Kidney (tissue), 14 donors: ENCODE results near the gene KRTAP12-3. TPM values are rescaled to one million over a fixed set of nuclear protein-coding genes. Genes with fewer than 3 reads are reported as not detected.

Source experiments
- DNase-seq, 5 donors: peaks; one replicate each; pipeline ENCODE4 v3.0.0-alpha.2; 2013 to 2020
- FAIRE-seq: peaks from 2 replicates; lab custom pipeline; 2012; peaks lifted over from hg19 to GRCh38; lab: Jason Lieb, UNC
- H3K27ac ChIP-seq, 2 donors: one replicate each; pipeline ENCODE4 v1.7.0; 2013; ENCODE audit warnings: low read depth in 2 of 2, low read length in 2 of 2, inconsistent platforms in 1 of 2
- H3K27me3 ChIP-seq: one replicate; pipeline ENCODE4 v1.7.1; 2013; ENCODE audit warnings: low read length, inconsistent platforms; ENCODE audit not compliant: control insufficient read depth, insufficient read depth
- H3K36me3 ChIP-seq, 3 donors: one replicate each; pipeline versions ENCODE4 v1.7.0 to v1.7.1; 2013; ENCODE audit warnings: low read length in 3 of 3, control low read depth in 1 of 3, inconsistent platforms in 1 of 3; ENCODE audit not compliant: insufficient read depth in 3 of 3, control insufficient read depth in 2 of 3
- H3K4me1 ChIP-seq, 3 donors: one replicate each; pipeline versions ENCODE4 v1.7.0 to v1.7.1; 2013; ENCODE audit warnings: low read length in 3 of 3, inconsistent platforms in 1 of 3, low read depth in 1 of 3; ENCODE audit not compliant: control insufficient read depth in 2 of 3, insufficient read depth in 2 of 3
- H3K4me3 ChIP-seq, 3 donors: one replicate each; pipeline versions ENCODE4 v1.7.0 to v1.8.1; 2013; ENCODE audit warnings: low read length in 3 of 3, control low read depth in 1 of 3, inconsistent platforms in 1 of 3
- H3K9ac ChIP-seq, 3 donors: one replicate each; pipeline versions ENCODE4 v1.7.0 to v1.7.1; 2013; ENCODE audit warnings: low read length in 3 of 3, control low read depth in 1 of 3, inconsistent platforms in 1 of 3
- H3K9me3 ChIP-seq, 3 donors: one replicate each; pipeline versions ENCODE4 v1.7.0 to v1.7.1; 2013; ENCODE audit warnings: low read length in 3 of 3, control low read depth in 1 of 3, inconsistent platforms in 1 of 3; ENCODE audit not compliant: control insufficient read depth in 2 of 3, insufficient read depth in 1 of 3
- CTCF ChIP-seq: IDR thresholded peaks from 3 replicates; pipeline ENCODE4 v1.5.1; 2012; ENCODE audit warnings: mild to moderate bottlenecking, moderate library complexity, borderline replicate concordance; ENCODE audit not compliant: insufficient read depth; ENCODE audit errors: extremely low read depth
- intact Hi-C: fragments of 100-400 bp; cut with DNase I; formaldehyde crosslinking; loops from one replicate; pipeline ENCODE4 v1.11.1; 2022
- polyA plus RNA-seq: library from polyadenylated mRNA; stranded (reverse); fragments of 350-450 nt; fragmentation: Illumina TruSeq; extraction: RNeasy Lipid Tissue Mini Kit (QIAGEN cat#74804); gene quantifications from one replicate; pipeline ENCODE4 v1.2.3, GENCODE V29; 2014; ENCODE audit warnings: low read depth, low replicate concordance; ENCODE audit not compliant: insufficient read depth
- total RNA-seq: library from RNA; stranded (reverse); fragmentation: NEBNext Ultra II Directional; extraction: Animal tissue kit (Norgen Biotek cat#: 25700); gene quantifications from one replicate; pipeline ENCODE4 v1.2.1, GENCODE V29; 2021
- donor health status: control.
- donor health status: control.
- donor health status: control.
- donor health status: control.
- donor health status: control.
- donor health status: DM: yes; HTN: yes; CAD: no.
- donor health status: Normal renal cell carcinoma (clear cell type).

Gene KRTAP12-3
- total and polyA plus RNA-seq, 2 donors from 2014 or later = not detected

- Histone ChIP-seq H3K27ac (no peak overlapping the region), H3K9me3 (peaks cover 0 to 13% (median 0%) of the 10 kb centered on the region in 3 donors), H3K9ac (no peak overlapping the region), H3K36me3 (no peaks in the 10 kb centered on the region), H3K27me3 (no peaks in the 10 kb centered on the region), H3K4me1 (no peaks in the 10 kb centered on the region), H3K4me3 (no peak overlapping the region)
- FAIRE-seq = no peak
- TF ChIP-seq CTCF = no peak
- intact Hi-C loops = no loop called here
- no peak for DNase-seq
Observed at GRCh38 chr21:44628707-44629391, 28.9 kb upstream of the KRTAP12-3 start.

DNA sequence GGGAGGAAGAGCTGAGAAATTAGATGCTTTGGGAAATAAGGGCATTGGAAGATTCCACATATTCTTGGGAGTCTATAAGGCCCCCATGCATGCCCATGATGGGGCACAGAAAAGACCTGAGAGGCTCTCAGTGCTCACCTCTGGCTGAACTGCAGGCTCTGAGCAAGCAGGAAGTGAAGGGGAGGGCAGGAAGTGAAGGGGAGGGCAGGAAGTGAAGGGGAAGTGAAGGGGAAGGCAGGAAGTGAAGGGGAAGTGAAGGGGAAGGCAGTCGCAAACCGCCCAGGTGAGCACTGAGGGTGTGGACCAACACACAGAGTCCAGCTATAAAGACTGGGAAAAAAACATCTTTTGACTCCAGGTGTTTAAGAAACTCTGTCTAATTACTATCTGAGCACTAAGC, 27.3 kb upstream of the KRTAP12-3 start:
- DNase-seq = no peak
- H3K4me3 ChIP-seq = no peak overlapping the region
- H3K9ac ChIP-seq = no peak overlapping the region
- H3K36me3 ChIP-seq = no peaks in the 10 kb centered on the region
- no peak for FAIRE-seq
- no peaks in the 10 kb centered on the region for H3K27me3 ChIP-seq
- H3K4me1 ChIP-seq = no peaks in the 10 kb centered on the region
- intact Hi-C loops = no loop called here
- H3K27ac ChIP-seq = no peak overlapping the region
- TF ChIP-seq CTCF = no peak
- peaks cover 0 to 3% (median 2%) of the 10 kb centered on the region in 3 donors for H3K9me3 ChIP-seq

DNA sequence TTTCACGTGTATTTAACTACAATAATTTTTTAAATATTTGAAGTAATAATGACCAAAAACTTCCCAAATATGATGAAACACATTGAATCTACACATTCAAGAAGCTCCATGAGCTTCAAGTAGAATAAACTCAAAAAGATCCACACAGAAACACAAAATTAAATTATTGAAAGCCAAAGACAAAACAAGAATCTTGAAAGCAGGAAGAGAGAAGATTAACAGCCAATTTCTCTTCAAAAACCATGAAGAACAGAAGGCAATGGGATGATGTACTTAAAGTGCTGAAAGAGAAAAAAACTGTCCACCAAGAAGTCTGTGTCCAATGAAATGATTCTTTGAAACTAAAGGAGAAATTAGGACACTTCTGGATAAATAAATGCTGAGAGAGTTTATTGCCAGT, 25.7 kb upstream of the KRTAP12-3 start:
- H3K9me3 ChIP-seq = peaks cover 0 to 3% (median 2%) of the 10 kb centered on the region in 3 donors
- FAIRE-seq (no peak), DNase-seq (no peak)
- H3K27me3 ChIP-seq = no peaks in the 10 kb centered on the region
- H3K4me3 ChIP-seq = no peak overlapping the region
- no peaks in the 10 kb centered on the region for H3K4me1 ChIP-seq
- H3K27ac ChIP-seq = no peak overlapping the region
- no peak overlapping the region for H3K9ac ChIP-seq
- intact Hi-C loops = no loop called here
- no peaks in the 10 kb centered on the region for H3K36me3 ChIP-seq
- no peak for TF ChIP-seq CTCF
